NOMO-1 treated with dmso at 0.1 percent for 144 hours (cell line): ENCODE results near the gene CADPS.

Experiments
- DNase-seq: peaks from one replicate; lab custom pipeline; 2025; ENCODE audit not compliant: unreplicated experiment; lab: John Stamatoyannopoulos, UW

The CADPS gene

GRCh38 chr3:62453448-62453847 lies 421.8 kb downstream of the CADPS start:
- DNase-seq = no peak

DNA sequence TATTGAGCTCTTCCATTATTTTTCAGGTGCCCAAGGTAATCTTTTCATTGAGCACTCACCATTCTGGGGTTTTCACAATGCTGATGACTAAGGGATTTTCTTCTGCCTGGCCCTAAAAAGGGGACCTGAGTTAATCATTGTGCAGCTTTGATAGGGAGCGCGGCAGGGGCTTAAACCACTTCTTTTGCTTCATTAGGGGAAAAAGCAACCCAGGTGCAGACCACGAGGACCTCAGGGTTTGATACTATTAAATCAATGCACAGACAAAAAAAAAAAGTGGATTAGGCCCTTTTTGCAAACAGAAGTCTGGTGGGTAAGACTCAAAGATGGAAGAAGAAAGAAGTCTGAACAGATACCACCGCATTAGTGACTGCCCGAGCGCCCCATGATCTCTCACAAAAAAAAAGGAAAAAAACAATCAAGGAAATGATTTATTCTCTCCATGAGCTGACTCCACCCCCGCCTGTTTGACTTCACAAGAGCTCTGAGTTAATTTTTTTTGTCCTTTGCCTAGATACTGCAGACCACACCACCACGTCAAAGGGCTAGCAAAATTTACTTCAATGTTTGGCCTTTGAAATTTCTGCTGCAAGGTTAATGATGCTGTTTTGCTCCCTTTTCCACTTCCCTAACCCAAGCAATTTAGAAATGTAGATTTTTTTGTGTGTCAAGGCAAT lies 423.9 kb downstream of the CADPS start:
- no peak for DNase-seq

DNA sequence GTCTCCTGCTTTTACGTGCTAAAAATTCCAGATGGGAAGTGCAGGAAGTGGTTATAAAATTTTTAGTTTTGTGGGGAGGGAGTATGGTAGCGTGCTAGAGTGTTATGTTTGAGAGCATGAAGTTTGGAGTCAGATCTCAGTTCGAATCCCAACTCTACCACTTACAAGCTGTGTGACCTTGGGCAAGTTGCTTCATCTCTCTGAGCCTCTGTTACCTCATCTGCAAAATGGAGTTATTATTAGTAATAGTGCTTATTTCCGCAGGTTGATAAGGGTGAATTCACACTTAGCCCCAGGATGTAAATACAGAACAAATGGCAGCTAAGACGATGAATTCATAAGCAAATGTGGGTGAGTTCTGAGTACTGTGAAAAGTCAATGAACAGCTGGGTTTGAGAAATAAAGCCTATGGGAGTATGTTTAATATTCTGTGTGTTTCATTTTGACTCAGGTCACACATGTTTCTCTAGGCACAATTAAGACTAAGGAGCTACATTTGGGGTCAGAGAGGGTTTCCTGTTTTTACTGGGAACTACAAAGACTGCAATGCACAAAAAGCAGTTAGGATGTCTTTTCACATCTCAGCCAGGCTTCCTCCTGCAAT lies 428.8 kb downstream of the CADPS start:
- DNase-seq = no peak

GRCh38 chr3:62445275-62445674 lies 429.9 kb downstream of the CADPS start:
- DNase-seq = no peak

GRCh38 chr3:62439978-62440377 lies 435.2 kb downstream of the CADPS start:
- no peak for DNase-seq

- DNase-seq = no peak
Observed at GRCh38 chr3:62439176-62439813, 435.9 kb downstream of the CADPS start.

GRCh38 chr3:62436785-62437184 lies 438.4 kb downstream of the CADPS start:
- no peak for DNase-seq

DNA sequence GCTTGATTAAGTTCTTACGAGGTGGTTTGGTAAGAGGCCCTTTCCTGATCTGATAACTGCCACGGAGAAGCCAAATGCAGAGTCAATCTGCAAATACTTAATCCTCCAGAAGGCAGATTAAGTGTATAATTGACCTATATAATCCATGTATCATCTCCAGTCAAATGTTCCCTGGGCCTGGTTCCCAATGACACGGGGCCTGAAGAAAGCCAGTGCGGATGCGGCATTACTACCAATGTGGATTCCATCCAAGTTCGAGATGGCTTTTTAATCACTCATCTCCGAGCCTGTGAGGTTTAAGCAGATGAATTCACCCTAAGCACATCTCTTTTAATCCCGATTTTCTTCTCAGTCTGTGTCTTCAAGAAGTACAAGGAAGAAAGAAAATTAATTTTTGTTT lies 441.8 kb downstream of the CADPS start:
- DNase-seq = no peak

DNA sequence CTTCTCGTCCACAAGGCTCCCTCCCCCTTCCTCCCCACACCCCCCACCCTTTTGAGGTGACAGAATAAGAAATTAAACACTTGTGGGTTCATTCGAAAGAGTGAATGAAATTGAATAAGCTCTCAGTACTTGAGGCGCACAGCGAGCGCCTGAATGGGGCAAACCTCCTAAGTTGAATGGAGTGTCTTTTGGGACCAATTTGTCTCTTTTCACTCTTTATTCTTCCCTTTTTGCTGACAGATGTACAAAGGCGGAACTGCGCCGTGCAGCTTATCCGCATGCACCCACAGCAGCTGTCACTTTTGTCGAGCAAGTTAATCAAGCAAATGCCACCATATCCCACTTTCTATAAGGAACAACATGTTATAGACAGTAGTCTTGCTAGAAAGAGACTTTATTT lies 454.0 kb downstream of the CADPS start:
- no peak for DNase-seq

DNA sequence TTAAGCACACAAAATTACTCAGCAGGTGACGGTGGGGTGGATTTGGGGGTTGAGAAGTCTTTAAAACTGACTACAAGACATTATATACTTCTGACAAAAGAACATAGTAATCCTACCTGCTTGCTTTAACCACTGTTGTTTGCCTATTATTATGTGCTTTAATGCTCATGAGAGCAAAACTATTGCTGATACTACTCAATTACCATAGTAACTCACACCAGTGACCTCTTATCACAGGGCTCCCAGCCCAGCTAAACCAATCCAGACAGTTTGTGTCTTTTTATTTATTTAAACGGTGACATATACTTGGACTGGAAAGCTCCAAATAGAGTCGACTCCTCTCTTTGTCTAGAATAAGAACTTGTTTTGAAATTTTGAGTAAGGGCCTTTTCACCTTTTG lies 459.1 kb downstream of the CADPS start:
- DNase-seq = no peak

DNA sequence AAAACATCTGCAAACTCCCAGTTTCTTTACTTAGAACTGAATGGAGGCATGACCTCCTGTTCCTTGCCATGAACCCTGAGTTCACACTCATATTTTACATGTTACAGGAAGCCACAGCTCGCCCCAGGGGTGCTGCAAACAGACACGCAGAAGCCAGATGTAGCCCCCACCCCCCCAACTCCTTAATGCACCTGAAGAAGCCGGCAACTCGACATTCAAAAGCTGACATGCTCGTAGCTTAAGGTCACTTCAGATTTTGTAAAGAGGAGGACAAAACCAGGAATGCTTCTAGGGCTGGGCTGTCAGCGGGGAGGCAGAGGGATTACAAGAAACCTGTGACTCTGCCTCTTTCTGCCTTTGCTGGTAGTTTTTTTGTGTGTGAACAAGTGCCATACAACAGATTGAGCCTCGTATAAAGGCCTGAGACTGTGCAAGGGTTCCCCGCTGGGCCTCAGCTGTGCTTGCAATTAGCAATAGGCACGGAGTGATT lies 459.9 kb downstream of the CADPS start:
- no peak for DNase-seq

DNA sequence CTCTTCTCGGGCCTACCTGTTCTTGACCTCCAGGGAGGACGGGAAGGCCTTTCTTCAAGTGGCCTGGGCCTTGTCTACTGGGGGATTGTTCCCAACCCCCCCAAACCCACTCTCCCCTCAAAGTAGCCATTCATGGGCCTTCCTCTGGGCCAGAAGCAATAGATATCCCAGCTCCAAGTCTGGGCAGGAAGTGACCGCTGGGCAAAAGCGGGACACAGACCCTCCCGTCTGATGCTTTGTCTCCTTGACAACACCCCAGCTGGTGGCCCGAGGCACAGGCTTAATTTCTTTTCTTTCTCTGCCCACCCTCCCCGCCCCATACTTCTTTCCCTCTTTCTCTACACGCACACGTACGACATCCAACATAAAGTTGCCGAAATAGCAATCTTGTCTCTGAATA lies 460.4 kb downstream of the CADPS start:
- no peak for DNase-seq

- no peak for DNase-seq
Observed at GRCh38 chr3:62413687-62414086, 461.5 kb downstream of the CADPS start.

- DNase-seq = no peak
Observed at GRCh38 chr3:62406945-62407344, 468.3 kb downstream of the CADPS start.

- no peak for DNase-seq
Observed at GRCh38 chr3:62405566-62405965, 469.6 kb downstream of the CADPS start.

DNA sequence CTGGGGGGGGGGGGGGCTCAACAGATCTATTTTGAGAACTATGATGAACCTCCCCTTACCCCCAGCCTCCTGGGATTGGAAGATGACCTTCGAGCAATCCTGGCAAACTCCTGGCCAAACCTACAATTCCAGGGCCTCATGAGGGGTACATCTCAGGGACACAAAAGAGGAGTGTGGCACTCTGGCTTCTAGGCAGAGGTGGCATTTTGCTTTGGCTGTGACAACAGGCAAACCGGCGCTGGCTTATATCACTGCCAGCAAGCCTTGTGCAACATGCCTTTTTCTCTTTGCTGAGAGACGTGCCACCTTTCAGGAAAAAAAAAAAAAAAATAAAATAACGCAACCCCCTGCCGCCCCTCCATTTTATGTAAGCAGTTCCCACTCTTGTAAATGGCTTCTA lies 470.1 kb downstream of the CADPS start:
- no peak for DNase-seq

DNA sequence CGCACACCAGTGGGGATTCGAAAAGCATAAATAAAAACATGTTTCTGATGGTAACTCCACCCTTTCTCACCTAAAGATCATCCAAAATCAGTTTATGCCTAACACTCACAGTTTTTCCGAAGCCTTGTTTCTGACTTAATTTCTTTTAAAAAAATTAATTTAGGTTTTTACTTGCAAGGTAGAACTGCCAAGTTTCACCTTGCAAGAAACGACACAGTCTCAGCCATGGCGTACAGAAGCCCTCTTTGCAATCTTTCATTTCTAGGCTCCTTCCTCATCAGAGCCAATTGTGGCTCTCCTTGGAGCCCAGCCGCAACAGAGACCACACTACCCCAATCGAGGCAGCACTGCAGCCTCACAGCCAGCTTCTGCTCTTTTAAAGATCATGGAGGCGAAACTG lies 470.9 kb downstream of the CADPS start:
- no peak for DNase-seq

DNA sequence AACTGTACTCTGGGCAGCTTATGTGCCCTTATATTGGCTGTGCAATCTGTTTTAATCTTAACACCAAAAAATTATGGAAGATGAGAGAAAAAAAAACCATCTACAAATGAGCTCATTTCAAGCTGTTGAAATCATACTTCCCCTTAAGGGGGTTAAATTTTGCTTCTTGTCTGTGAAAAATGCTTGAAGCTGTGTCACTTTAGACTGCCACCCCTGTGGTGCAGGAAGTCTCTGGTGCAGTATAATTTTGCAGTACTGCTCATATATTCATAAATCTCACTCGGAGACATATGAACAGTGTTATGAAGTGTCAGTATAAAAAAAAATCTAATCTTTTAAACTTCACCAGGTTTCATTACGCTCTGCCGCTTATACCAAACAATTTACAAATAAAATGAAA lies 471.5 kb downstream of the CADPS start:
- DNase-seq = no peak

- DNase-seq = no peak
Observed at GRCh38 chr3:62392626-62393292, 482.5 kb downstream of the CADPS start.

- DNase-seq = no peak
Observed at GRCh38 chr3:62387251-62387650, 488.0 kb downstream of the CADPS start.

DNA sequence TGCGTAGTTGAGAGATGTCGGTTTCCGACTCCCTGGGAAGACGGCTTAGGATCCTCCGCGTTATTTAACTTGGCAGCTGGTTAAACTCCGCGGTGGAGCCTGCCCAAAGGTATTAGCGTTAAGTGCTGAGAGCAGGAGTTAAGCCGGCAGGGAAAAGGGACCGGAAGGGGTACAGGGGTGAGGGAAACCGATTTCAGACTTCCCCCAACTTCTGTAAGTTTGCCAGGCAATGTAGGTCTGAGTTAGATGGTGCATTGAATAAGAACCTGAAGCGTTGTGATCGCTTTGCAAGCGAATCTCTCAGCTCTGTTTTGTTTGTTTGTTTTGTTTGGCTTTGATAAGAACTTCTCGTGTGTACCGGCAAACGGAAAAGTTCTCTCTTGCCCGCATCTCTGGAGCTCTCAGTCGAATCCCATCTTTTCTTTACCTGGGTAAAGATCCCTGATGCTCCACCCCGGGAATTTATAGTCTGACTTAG lies 495.9 kb downstream of the CADPS start:
- DNase-seq = no peak

GRCh38 chr3:62378921-62379320 lies 496.3 kb downstream of the CADPS start:
- DNase-seq = no peak
